Effector memory CD4-positive, alpha-beta T cell (primary cell): ENCODE data around the gene MAGI3.
"Not testable (repeated sequence)": the region's sequence is repeated elsewhere in the genome, so short reads cannot be mapped to it uniquely, and the experiment has no call there.

Source experiments
- DNase-seq, 3 donors: peaks; one replicate each; pipeline ENCODE4 v3.0.0-alpha.2; 2020
- H3K27ac ChIP-seq: 2 replicates; pipeline ENCODE4 v1.7.0; 2013; ENCODE audit warnings: mild to moderate bottlenecking, low read length, moderate library complexity; ENCODE audit not compliant: insufficient read depth, poor library complexity, severe bottlenecking
- H3K27me3 ChIP-seq: replicated peaks from 2 replicates; pipeline ENCODE4 v1.7.0; 2013; ENCODE audit warnings: mild to moderate bottlenecking, low read length; ENCODE audit not compliant: insufficient read depth, control insufficient read depth, poor library complexity, severe bottlenecking
- H3K36me3 ChIP-seq: 2 replicates; pipeline ENCODE4 v1.7.0; 2013; ENCODE audit warnings: mild to moderate bottlenecking, low read length, moderate library complexity; ENCODE audit not compliant: control insufficient read depth, insufficient read depth
- H3K4me1 ChIP-seq: 2 replicates; pipeline ENCODE4 v1.7.0; 2013; ENCODE audit warnings: low read length, mild to moderate bottlenecking; ENCODE audit not compliant: control insufficient read depth, insufficient read depth, poor library complexity, severe bottlenecking
- H3K4me3 ChIP-seq: 2 replicates; pipeline ENCODE4 v1.7.0; 2013; ENCODE audit warnings: low read length, low read depth, mild to moderate bottlenecking; ENCODE audit not compliant: insufficient read depth, poor library complexity, severe bottlenecking
- H3K9me3 ChIP-seq: 2 replicates; pipeline ENCODE4 v1.7.0; 2013; ENCODE audit warnings: mild to moderate bottlenecking, low read length, moderate library complexity; ENCODE audit not compliant: control insufficient read depth

The MAGI3 gene

GRCh38 chr1:113587475-113587874, 197.2 kb downstream of the MAGI3 start:
- Histone ChIP-seq H3K9me3 (no peaks in the 10 kb centered on the region), H3K4me3 (no peak overlapping the region), H3K36me3 (no peaks in the 10 kb centered on the region), H3K27me3 (no peaks in the 10 kb centered on the region), H3K4me1 (no peaks in the 10 kb centered on the region), H3K27ac (no peak overlapping the region)
- DNase-seq, result no peak

GRCh38 chr1:113592230-113592629, 201.9 kb downstream of the MAGI3 start:
- Histone ChIP-seq H3K4me3 (no peak overlapping the region), H3K4me1 (no peaks in the 10 kb centered on the region), H3K27me3 (no peaks in the 10 kb centered on the region), H3K27ac (no peak overlapping the region), H3K36me3 (peaks cover 6% of the 10 kb centered on the region), H3K9me3 (no peaks in the 10 kb centered on the region)
- no peak for DNase-seq

GRCh38 chr1:113593550-113594297, 203.4 kb downstream of the MAGI3 start:
- H3K9me3 ChIP-seq, result peaks cover 4% of the 10 kb centered on the region
- no peak overlapping the region for H3K4me3 ChIP-seq
- no peak for DNase-seq
- H3K4me1 ChIP-seq, result no peaks in the 10 kb centered on the region
- H3K27ac ChIP-seq, result no peak overlapping the region
- peaks cover 6% of the 10 kb centered on the region for H3K36me3 ChIP-seq
- H3K27me3 ChIP-seq, result no peaks in the 10 kb centered on the region

- H3K36me3 ChIP-seq, H3K9me3 ChIP-seq, H3K4me1 ChIP-seq, H3K27me3 ChIP-seq, DNase-seq, H3K27ac ChIP-seq, H3K4me3 ChIP-seq: not testable (repeated sequence)
These were observed 214.2 kb downstream of the MAGI3 start for GRCh38 chr1:113604466-113604865.

- no peak for DNase-seq
- Histone ChIP-seq H3K27me3 (no peaks in the 10 kb centered on the region), H3K4me1 (no peaks in the 10 kb centered on the region), H3K9me3 (no peaks in the 10 kb centered on the region), H3K4me3 (no peak overlapping the region), H3K36me3 (no peaks in the 10 kb centered on the region), H3K27ac (no peak overlapping the region)
These were observed 214.8 kb downstream of the MAGI3 start for GRCh38 chr1:113605146-113605545.

- H3K9me3 ChIP-seq, result no peaks in the 10 kb centered on the region
- no peak overlapping the region for H3K27ac ChIP-seq
- no peak overlapping the region for H3K4me3 ChIP-seq
- H3K27me3 ChIP-seq, result no peaks in the 10 kb centered on the region
- H3K36me3 ChIP-seq, result no peaks in the 10 kb centered on the region
- no peaks in the 10 kb centered on the region for H3K4me1 ChIP-seq
- no peak for DNase-seq
These were observed 218.1 kb downstream of the MAGI3 start for GRCh38 chr1:113608399-113608798.

GRCh38 chr1:113610372-113610771, 220.1 kb downstream of the MAGI3 start:
- no peak for DNase-seq
- Histone ChIP-seq H3K4me1 (no peaks in the 10 kb centered on the region), H3K4me3 (no peak overlapping the region), H3K27ac (no peak overlapping the region), H3K9me3 (no peaks in the 10 kb centered on the region), H3K36me3 (no peaks in the 10 kb centered on the region), H3K27me3 (no peaks in the 10 kb centered on the region)

- DNase-seq, result no peak
- no peaks in the 10 kb centered on the region for H3K4me1 ChIP-seq
- no peak overlapping the region for H3K27ac ChIP-seq
- no peaks in the 10 kb centered on the region for H3K36me3 ChIP-seq
- no peaks in the 10 kb centered on the region for H3K9me3 ChIP-seq
- no peaks in the 10 kb centered on the region for H3K27me3 ChIP-seq
- H3K4me3 ChIP-seq, result no peak overlapping the region
These were observed 225.1 kb downstream of the MAGI3 start for GRCh38 chr1:113615425-113615824.

GRCh38 chr1:113616156-113616555, 225.8 kb downstream of the MAGI3 start:
- no peak overlapping the region for H3K27ac ChIP-seq
- no peak overlapping the region for H3K4me3 ChIP-seq
- H3K27me3 ChIP-seq, result no peaks in the 10 kb centered on the region
- H3K4me1 ChIP-seq, result no peaks in the 10 kb centered on the region
- H3K9me3 ChIP-seq, result no peaks in the 10 kb centered on the region
- no peak for DNase-seq
- H3K36me3 ChIP-seq, result no peaks in the 10 kb centered on the region

GRCh38 chr1:113617438-113618141, 227.3 kb downstream of the MAGI3 start:
- no peaks in the 10 kb centered on the region for H3K4me1 ChIP-seq
- no peak overlapping the region for H3K27ac ChIP-seq
- no peak overlapping the region for H3K4me3 ChIP-seq
- no peaks in the 10 kb centered on the region for H3K9me3 ChIP-seq
- H3K27me3 ChIP-seq, result no peaks in the 10 kb centered on the region
- no peaks in the 10 kb centered on the region for H3K36me3 ChIP-seq
- no peak for DNase-seq
